GM18517 (cell line): Measurements from ENCODE around the gene ERC2.

Experiments
- ATAC-seq: cut with Tn5 transposase; IDR thresholded peaks from one replicate; pipeline ENCODE4 v1.9.1; 2021; ENCODE audit warnings: mild to moderate bottlenecking, moderate library complexity; ENCODE audit not compliant: unreplicated experiment

Gene ERC2

GRCh38 chr3:55491296-55491816, 976.9 kb downstream of the ERC2 start:
- no peak for ATAC-seq

- ATAC-seq, result no peak
These were observed 977.9 kb downstream of the ERC2 start for GRCh38 chr3:55490276-55490913.

- no peak for ATAC-seq
These were observed 978.5 kb downstream of the ERC2 start for GRCh38 chr3:55489798-55490132.

- ATAC-seq, result no peak
These were observed 979.7 kb downstream of the ERC2 start for GRCh38 chr3:55488398-55489055.

DNA sequence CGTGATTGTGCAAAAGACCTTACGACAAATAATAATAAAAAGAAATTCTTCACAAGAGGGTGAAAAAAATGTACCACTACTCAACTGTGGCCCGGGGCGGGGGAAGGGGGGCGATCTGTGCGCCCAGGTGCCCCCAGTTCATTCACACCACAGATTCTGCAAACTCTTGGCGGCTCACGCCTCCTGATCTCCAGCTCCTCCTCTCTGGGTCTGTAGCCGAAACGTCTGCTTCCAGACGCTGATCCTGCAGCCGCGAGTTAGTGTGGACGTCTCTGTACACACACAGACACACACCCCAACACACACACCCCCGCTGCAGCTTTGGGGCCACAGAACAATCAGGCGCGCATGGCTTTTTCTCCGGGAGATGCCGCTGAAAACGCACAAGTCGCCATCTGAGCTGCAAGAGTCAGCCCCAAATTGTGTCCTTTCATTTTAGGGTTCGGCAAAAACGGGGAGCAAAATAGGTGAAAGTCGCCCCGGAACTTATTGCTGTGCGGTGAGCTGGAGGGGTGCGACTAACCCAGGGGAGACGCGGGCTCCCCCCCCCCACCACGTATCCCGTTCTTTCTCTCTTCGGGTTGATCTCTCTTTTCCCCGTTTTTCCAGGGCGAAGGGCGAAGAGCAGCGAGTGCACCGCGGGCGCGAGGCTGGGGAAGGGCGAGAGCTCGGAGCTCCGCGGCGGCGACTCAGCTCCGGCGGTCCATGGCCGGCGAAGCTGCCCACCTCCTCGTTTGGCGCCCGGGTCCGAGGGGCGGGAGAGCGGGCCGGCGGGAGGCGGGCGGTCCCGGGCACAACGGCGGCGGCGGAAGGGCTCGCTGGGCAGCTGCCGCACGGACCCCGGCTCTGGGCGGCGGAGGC, 980.7 kb downstream of the ERC2 start:
- ATAC-seq, result no peak

GRCh38 chr3:55486857-55487380, 981.3 kb downstream of the ERC2 start, which contains the start of gene WNT5A:
Gene WNT5A, minus strand, starts transcription at chr3:55487306. Its CDS starts 321 bp downstream, at chr3:55486985.
- ATAC-seq, result no peak

DNA sequence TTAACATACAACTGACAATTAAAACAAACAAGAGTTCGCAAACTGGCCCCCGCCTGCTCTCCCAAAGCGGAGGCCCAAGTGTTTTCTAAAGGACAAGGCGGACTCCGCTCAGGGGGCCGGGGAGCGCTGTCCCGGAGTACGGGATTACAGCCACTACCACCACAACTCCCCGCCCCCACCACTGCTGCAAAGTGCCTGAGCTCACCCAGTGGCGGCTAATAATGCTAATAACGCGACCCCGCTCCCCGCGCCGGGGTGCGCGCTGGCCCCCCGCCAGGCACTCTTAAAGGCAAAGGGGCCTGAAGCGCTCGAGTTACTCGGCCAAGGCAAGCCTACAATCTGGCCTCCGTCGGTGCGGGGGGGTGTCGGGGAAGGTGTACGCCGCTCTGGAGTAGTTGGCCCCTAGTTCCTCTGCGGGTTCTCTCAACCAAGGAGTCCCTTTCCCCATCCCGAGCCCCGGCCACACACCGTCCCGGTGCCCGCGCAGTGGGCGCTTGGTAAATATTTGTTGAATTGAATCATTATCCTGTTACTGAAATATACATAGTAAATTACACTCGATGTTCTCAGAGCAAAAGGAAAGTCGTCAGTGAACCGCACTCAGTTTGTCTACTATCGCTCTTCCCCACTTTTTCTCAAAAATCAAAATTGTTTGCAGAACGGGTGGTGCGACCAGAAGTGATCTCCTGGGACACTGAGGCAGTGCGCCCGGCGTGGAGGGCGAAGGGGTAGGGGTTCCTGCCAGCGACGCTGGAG, 982.0 kb downstream of the ERC2 start:
- no peak for ATAC-seq

DNA sequence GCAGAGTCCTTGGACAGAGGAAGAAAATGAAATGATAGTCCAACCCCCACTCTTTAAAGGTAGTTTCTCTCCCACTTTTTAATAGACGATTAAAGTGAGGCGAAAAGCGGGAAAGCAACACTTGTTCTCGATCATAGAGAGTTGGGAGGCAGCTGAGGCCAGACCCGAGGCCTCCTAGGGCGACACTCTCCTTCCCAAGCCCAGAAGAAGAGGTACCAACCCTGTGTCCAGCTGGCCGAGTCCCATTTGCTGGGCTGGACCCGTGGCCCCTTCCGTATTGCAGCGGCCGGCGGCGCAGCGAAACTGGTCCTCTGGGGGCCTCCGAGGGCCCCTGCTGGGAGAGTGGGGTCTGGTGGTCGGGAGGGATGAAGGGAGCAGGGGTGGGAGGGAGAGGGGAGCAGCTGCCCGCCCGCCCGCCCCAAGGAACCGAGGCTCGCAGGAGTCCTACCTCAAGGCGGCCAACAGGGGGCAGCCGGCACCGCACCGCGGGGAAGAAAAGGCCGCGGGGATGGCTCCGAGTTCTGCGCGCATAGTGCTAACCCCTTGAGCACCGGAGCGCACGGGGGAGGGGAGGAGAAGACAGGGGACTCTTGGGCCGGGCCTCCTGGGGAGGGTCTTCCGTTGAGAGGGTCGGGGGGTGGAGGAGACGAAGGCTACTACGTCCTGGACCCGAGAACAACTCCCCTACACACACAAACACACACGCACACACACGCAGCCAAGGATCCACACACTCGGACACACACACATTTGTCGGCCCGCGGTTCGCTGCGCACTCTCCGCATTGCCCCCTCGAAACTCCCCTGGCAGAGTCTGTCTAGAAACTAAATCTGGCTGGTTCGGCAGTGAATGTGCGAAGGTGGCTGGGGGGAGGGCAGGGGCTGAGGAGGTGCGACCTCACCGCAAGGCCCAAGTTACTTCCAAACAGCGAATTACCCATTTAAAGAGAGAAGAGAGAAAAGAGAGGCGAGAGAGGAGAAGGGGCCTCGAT, 983.2 kb downstream of the ERC2 start:
- no peak for ATAC-seq

DNA sequence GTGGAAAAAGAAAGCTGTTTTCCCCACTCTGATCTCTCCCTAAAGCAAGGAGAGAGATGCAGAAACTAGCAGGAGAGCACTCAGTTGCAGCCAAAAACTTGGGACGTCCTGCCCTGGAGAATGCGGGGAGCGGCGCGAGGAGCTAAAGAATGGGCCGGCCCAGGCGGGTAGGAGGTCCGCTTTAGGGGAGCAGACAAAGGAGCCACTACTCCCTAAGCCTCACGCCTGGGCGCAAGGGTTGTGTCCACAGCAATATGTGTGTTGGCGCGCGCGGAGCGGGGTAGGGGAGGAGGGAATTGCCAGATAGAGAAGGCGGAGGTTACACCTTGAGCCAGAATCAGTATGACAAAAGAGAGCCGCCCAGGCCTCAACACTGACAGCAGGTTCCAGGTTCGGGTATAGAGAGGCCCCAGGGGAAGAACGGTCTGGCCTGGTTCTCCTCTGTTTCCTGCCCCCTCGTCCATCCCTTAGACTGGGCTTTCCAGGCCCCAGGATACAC, 984.0 kb downstream of the ERC2 start:
- ATAC-seq, result no peak

GRCh38 chr3:55483196-55484095, 984.8 kb downstream of the ERC2 start:
- ATAC-seq, result no peak

GRCh38 chr3:55482496-55483195, 985.6 kb downstream of the ERC2 start:
- ATAC-seq, result no peak

DNA sequence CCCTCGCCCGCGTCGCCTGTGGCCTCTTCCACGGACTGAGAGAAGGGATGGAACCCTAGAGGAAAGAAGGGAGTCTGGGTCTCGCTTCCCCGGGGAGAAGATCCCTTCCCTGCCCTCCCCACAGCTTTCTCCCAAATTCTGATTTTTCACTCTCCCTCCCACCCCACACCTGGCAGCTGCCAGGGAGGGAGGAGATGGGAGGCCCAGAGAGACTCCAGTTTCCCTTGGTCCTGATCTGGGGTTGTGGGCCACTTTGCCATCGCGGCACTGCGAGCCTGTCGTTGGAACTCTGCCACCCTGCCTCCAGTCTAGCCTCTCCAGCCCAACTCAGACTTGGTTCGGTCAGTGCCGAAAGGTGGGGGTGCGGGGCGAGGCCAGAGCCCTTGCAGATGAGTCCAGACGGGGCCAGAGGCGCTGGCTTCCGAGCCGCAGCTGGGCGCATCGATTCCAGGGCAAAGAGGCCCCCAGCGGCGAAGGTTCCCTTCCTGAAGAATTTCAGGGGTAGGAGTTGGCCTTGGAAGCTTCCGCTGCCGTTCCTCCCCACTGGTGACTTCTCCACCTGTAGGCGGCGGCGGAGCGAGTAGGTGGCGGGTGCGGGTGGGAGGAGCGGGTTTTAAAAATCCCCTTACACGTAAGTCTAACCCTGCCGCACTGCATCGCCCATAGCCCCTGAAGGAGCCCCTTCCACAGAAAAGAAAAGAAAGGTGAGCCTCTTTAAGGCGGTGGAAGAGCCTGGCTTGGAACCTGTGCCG, 986.3 kb downstream of the ERC2 start:
- no peak for ATAC-seq

DNA sequence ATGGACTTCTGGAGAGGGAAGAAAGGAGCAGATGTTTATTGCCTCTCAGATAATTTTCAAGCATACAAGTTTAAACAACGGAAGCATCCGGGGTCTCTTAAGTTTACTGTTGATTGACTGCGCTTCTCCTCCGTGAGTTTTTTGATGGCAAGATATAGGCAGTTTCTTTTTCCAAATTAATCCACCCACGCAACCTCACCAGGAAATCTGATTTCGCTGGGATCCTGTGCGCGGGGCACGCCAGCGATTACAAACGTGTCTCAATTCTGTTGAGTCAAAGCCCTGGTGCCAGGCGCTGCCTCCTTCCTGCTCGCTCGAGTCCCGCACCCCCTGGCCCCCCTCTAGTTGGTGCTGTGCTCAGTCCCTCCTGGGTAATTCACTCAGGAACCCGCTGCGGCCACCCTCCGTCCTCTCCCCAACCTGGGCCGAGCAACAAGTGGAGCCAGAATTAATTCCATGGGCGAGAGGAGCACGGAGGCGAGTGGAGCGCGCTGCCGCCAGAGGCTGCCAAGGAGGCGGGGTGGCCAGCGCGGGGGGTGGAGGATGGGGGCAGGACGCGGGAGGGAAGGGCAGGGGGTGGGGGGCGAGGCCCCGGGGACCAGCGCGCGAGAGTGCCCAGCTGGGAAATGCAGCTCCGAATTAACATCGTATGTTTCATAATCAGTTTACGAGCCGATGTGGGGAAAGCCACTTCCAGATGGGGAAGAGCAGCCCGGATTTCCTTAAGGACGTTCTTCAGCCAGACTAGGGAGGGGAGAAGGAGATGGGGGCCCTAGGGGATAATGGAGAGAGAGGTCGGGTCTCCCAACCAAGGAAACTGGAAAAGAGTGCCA, 987.1 kb downstream of the ERC2 start:
- ATAC-seq, result no peak

DNA sequence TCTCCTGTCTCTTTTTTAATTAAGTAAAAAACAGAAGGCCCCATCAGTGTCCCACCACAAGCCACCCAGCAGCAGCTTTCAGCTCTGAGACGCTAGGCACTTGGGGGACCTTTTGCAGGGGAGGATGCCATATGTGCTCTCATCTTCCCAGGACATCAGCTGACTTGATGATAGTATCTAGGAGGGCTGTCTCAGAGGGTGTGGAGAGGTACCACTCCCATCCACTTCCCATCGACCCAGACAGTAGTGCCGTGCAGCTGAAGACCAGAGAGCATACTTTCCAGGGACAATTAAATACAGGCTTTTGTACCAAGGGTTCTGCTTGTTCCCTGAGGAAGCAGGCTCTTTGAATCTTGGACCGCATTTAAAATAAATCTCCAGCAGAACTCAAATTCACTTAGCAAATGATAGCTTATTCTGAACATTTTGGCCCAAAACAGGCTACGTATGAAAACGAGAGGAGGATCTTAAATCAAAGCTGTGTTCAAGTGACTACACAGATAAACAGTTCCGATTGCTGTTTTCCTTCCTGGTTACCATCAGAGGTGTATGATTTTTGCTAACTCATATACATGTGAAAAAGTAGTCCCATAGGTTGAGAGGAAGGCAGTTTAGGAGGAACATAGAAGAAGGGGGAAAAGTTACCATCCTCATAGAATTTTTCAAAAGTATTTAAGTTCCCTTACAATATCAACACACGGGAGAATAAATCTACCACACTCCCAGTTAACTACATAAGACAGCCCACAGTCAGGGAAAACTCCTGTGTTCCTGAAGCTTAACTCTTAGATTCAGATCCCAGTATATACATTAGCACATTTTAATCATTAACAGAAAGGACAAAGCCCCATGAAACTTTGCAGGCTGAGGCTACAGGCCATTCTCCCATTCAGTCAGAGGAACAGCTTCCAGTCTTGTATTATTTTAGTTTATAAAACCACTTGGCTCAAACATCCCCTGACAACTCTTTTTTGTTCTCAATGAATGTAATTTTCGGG, 990.7 kb downstream of the ERC2 start:
- ATAC-seq, result no peak

DNA sequence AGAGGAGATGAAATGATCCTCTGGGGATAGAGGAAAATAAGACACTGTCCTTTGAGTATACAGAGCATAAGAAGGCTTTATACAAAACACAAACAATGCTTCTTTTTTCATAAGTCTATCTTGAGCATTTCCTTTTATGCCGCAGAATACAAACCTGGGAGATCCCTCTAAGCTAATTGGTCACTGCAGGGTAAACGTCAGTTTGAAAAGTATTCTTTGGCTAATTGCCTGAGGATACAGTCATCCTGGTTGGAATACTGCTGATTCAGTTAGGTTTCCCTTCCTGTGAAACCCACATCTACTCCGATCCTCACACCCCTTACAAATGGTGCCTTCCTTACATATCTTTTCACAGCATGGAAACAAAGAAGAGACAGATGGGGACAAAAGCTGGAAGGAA, 991.8 kb downstream of the ERC2 start:
- ATAC-seq, result no peak
